GM12874 (cell line): Measurements from ENCODE around the gene CRHR1.

Experiments used
- CTCF ChIP-seq: IDR thresholded peaks from 2 replicates; pipeline ENCODE4 v1.5.1; 2011; ENCODE audit warnings: low read depth, mild to moderate bottlenecking, control low read depth, low read length, moderate library complexity; ENCODE audit not compliant: insufficient read depth

Gene CRHR1

GRCh38 chr17:45848405-45848804 lies 64.3 kb downstream of the CRHR1 start:
- no peak for TF ChIP-seq CTCF

- TF ChIP-seq CTCF, result no peak
Measured at GRCh38 chr17:45848868-45849535, 64.9 kb downstream of the CRHR1 start.

GRCh38 chr17:45849536-45849990 lies 65.4 kb downstream of the CRHR1 start:
- no peak for TF ChIP-seq CTCF

- TF ChIP-seq CTCF, result no peak
Measured at GRCh38 chr17:45850011-45850410, 65.9 kb downstream of the CRHR1 start.

GRCh38 chr17:45850468-45850867 lies 66.3 kb downstream of the CRHR1 start:
- no peak for TF ChIP-seq CTCF

- TF ChIP-seq CTCF, result no peak
Measured at GRCh38 chr17:45851022-45851421, 66.9 kb downstream of the CRHR1 start.

GRCh38 chr17:45851464-45851863 lies 67.3 kb downstream of the CRHR1 start:
- TF ChIP-seq CTCF, result no peak
